GM06990 (cell line): ENCODE data around the gene DISC1.
"Not testable (repeated sequence)": the region's sequence is repeated elsewhere in the genome, so short reads cannot be mapped to it uniquely, and the experiment has no call there.

Experiments
- DNase-seq: peaks from one replicate; pipeline ENCODE4 v3.0.0-alpha.2; 2011; ENCODE audit not compliant: insufficient read length; ENCODE audit errors: extremely low read depth
- H3K27me3 ChIP-seq: replicated peaks from 2 replicates; pipeline ENCODE4 v1.6.0; 2011; ENCODE audit warnings: low read length; ENCODE audit not compliant: control insufficient read depth, insufficient read depth
- H3K36me3 ChIP-seq: 2 replicates; pipeline ENCODE4 v1.5.1; 2011; ENCODE audit warnings: low read length; ENCODE audit not compliant: control insufficient read depth, insufficient read depth
- H3K4me3 ChIP-seq: replicated peaks from 2 replicates; pipeline ENCODE4 v1.5.1; 2011; ENCODE audit warnings: low read depth, mild to moderate bottlenecking, control low read depth, low read length
- CTCF ChIP-seq: IDR thresholded peaks from 2 replicates; pipeline ENCODE4 v1.5.1; 2011; ENCODE audit warnings: low read length, control low read depth, mild to moderate bottlenecking, inconsistent platforms; ENCODE audit not compliant: insufficient read depth, poor library complexity, severe bottlenecking

Gene DISC1

GRCh38 chr1:231618609-231619256, 7.9 kb upstream of the DISC1 start:
- TF ChIP-seq CTCF, result no peak
- no peaks in the 10 kb centered on the region for H3K36me3 ChIP-seq
- H3K27me3 ChIP-seq, result no peaks in the 10 kb centered on the region; the same call in 1 of the 2 replicates
- DNase-seq, result no peak
- no peak overlapping the region for H3K4me3 ChIP-seq

DNA sequence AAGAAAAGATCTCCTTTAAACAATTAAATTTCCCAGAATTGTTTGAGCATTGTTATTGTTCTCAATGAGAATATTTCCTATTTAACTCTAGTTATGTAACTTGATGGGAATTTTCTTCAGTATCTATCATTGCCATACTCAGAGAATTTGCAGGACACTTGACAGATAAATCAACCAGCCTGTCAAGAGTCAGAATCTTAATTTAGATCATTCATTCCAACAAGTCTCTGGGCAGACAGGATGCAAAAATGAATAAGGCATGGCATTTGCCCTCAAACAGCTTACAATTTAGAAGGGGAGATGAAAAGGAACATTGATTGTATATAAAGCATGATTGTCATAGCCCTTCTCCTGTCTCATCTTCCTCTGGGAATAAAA, 7.3 kb upstream of the DISC1 start:
- Histone ChIP-seq H3K36me3 (no peaks in the 10 kb centered on the region), H3K27me3 (no peaks in the 10 kb centered on the region; the same call in none of the 2 replicates), H3K4me3 (no peak overlapping the region)
- no peak for DNase-seq
- TF ChIP-seq CTCF, result no peak

GRCh38 chr1:231625042-231625441, 1.5 kb upstream of the DISC1 start:
- DNase-seq, H3K27me3 ChIP-seq, H3K4me3 ChIP-seq, H3K36me3 ChIP-seq: not testable (repeated sequence)

- H3K36me3 ChIP-seq, result no peaks in the 10 kb centered on the region
- peak overlapping the region; percentile 71 for H3K4me3 ChIP-seq
- no peak for TF ChIP-seq CTCF
- no peaks in the 10 kb centered on the region; the same call in 1 of the 2 replicates for H3K27me3 ChIP-seq
- no peak for DNase-seq
Observed at GRCh38 chr1:231625975-231626534, 535 bp upstream of the DISC1 start.

DNA sequence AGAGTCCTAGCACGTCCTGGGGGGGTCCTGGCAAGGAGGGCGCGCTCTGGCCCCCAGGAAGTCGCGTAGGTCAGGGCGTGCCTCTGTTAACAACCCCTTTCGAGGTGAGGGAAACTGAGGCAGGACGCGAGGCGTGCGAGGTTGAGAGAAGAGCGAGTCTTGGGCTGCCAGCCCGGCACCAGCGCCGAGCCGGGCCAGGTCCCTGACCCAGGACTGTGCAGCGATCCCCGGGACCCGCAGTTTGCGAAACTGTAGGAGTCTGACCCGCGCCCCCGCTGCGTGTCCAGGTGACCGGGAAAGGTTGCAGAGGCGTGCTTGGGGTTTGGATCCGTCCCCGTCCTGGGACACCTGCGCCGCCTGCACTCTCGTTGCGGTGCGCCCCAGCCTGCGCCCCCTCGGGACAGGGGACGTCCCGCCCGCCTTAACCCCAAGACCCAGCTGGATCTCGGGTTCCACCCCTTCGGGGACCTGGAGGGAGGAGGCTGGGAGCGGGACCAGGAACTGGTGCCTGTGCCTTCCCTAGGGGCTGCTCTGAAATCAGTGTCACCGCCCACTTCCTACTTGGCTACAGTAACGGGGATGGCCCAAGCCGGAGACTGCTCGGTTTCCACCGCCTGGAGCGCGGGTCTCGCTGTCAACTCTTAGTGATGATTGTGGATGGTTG, 493 bp downstream of the DISC1 start:
- H3K4me3 ChIP-seq, result peak overlapping the region; percentile 71
- no peak for DNase-seq
- H3K36me3 ChIP-seq, result no peaks in the 10 kb centered on the region
- no peaks in the 10 kb centered on the region; the same call in 1 of the 2 replicates for H3K27me3 ChIP-seq
- TF ChIP-seq CTCF, result peak; percentile 7

DNA sequence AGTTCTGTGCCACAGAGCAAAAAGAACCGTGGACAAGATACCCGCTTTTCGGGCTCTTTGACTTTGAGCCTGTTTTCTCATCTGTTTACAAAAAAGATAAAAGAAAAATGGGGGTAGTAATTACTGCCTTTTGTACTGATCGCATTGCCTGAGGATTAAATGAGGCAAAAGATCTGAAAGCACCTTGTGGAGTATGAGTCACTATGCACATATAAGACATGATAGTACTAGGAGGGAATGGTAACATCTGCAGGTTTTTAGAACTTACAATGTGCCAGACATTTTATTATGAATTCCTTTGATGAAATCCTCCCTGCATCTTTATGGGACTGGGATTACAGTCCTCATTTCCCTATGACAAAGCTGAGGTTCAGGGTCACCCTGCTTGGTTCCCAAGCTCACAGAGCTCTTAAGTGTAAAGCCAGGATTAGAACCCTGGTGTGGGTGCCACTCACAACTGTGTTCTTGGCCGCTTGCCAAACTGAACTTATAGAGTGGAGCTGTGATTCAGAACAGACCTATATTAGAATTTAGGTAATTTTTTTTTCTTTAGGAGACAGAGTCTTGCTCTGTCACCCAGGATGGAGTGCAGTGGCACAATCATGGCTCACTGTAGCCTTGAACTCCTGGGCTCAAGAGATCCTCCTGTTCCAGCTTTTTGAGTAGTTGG, 1.8 kb downstream of the DISC1 start:
- no peak for TF ChIP-seq CTCF
- Histone ChIP-seq H3K36me3 (no peaks in the 10 kb centered on the region), H3K27me3 (no peaks in the 10 kb centered on the region; the same call in 1 of the 2 replicates), H3K4me3 (no peak overlapping the region)
- no peak for DNase-seq
